H4 (cell line): ENCODE results near the gene DUOX1. TPM values are rescaled to one million over a fixed set of nuclear protein-coding genes. Genes with fewer than 3 reads are reported as not detected.

Experiments
- DNase-seq: peaks from one replicate; pipeline ENCODE4 v3.0.0-alpha.2; 2015; ENCODE audit warnings: low spot score
- total RNA-seq: library from RNA; depleted of rRNA; stranded (reverse); fragments of >200 nt; shearing (Covaris generic); gene quantifications from 2 replicates; pipeline ENCODE4 v1.2.3, GENCODE V29; 2014

Gene DUOX1
- total RNA-seq, 1 experiment from 2014 or later: not detected

DNA sequence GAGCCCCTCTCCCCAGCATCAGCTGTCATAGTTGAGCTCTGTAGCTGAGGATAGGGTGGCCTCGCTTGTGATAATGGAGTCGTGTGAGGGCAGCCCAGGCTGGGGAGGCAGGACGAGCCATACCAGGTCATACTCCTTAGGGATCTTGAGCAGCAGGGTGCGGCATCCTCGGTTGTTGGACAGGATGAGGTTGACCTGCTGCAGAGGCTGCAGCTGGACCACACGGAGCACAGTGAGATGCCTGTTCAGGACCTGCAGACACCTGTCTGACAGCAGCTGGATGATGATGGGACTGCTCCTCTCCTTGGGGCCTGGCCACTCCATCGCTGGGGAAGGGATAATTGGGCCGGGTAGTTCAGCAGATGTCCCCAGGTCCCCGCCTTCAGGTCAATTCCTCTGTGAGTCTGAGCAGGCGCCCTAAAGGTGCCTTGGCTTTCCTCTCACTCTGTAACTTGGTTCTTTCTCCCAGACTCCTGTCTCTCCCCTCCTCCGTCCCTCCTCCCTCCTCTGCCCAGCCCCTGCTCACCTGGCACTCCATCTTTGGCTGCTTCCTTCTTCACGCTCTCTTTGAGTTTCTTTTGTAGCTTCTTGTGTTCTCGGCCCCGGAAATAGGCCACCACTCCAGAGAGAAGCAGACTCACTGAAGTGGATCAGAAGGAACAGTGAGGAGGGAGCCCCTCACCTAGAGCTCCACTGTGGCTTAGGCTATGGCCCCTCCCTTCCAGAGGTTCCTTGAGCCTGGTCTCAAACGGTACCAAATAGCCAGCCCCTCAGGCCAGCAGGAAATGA, 23.6 kb upstream of the DUOX1 start:
- DNase-seq: no peak

GRCh38 chr15:45107941-45108630, 21.7 kb upstream of the DUOX1 start:
- no peak for DNase-seq

DNA sequence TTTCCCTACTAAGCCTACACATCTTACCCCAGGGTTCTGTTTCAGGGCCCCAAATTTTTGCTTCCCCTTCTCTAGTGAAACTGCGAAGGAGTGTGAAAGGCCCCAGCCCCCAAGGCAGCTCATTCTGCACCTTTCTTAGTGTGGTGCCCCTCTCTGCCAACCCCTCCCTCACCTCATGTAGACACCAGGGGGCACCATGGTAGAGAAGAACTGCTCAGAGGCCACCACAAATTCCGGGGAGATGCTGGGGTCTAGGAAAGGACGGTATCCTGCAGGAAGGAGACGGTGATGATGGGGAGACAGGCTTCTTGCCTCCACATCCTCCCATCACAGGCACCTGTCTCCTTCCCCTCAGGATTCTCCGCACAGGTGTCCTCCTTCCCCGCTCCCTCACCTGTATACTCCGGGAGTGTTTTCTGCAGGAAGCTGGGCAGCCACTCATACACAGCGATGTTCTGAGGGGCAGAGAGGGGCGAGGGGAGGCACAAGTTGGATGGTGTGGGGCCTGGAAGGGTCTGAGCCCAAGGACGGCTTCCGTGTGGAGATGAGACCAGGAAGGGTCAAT, 19.5 kb upstream of the DUOX1 start:
- no peak for DNase-seq

DNA sequence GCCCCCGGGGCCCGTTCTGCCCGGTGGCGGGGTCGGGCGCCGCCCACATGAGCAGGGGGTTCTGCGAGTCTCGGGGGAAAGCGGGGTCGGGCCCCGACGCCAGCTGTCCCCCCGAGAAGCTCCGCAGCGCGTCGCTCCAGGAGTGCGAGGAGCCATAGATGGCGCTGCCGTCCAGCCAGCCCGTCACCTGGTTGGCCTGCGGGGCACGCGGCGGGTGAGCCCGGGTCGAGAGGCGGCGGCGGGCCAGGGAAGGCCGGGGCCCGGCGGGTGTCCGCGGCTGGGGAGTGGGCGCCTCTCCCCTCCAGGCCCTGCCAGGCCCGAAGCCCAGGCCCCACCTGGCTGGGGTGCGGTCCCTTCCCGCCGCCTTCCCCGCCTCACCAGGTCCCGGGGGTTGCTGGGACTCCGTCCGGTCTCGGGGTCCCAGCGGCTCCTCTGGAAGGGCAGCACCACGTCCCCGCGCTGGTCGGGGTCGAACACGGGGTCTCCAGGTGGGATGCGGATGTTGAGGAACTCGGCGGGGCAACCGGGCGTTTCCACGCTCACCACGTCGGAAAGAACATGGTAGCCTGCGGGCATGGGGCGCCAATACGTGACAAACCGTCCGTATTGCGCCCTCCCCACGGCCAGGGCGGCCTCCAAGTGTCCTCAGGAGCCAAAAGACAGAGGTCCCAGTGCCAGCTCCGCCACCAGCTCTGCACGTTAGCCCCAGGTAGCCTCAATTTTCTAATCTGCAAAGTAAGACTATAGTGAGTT, 18.2 kb upstream of the DUOX1 start:
- DNase-seq: no peak

DNA sequence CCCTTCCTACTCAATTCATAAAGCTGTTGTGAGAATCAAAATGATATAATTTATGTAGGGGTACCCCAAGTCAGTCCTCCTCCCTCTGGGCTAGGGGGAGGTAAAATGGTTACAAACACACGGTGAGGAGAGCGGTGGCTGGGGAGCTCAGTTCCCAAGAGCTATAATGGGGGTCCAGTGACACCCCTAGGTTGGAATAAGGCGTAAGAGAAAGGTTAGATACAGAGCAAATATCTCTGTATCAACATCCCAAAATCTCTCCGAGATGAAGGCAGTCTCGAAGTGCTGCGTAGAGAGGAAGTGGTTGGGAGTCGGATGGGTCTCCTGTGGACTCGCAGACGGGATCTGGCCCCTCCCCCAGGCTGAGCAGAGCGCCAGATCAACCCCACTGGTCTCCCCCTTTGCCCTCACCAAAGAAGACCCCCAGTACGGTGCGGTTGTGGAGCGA, 17.6 kb upstream of the DUOX1 start:
- no peak for DNase-seq

DNA sequence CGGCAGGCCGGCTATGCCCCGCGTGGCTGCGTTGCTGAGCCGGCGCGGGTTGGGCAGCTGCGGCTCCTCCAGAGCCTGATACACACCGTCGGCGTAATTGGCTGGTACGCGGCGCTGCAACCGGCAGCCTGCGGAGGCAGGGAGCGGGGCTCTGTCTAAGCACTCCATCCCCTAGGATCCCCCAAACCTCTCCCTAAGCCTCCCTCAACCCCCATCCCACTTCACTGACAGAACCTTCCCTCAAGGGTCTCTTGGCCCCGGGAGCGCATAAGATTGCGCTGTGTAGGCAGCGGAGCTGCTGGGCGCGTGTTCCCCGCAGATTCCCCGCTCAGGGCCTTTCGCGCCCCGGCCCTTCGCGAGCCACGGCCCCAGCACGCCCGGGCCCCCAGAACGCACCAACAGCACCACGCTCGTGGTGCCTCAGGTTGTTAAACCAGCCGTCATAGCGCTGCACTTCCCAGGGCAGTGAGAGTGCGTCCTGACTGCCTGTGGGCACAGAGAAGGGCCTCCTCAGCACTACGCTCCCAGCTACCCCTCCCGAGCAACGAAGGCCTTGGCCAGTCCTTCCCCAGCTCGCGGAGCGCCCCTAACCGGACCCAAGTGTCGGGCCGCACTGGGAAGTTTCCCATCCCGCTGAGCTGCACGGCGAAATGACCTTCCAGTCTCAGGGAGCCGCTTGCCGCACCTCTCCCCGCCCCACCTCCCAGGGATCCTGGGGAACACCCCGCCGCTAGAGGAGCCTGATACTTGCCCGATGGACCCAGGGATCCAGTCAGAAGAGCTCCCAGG, 17.0 kb upstream of the DUOX1 start:
- DNase-seq: no peak

DNA sequence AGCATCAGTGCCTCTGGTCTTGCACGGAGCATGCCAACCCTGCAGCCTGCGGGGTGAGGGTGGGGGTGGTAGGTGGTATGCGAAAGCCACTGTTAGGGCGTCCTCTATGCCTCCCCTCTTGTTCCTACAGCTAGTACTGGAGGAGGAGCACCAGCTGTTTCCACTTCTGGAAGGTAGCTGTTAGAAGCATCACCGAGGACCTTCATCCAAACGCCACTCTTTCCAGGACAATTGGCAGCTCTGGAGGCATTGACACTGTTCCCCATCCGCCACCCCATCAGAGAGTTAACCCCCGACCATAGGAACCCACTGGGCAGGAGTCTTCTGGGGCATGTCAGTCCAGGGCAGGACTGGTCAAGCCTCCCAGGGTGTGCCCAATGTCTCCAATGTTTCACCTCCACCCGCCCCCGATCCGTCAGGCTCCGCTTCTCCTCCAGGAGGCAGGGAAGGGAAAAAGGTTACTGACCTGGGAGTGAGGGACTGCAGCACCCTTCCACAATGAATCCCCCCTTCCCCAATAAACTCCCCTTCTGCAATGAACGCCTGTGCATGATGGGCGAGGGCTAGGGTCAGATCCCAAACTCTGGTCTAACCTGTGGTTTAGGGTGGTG, 16.3 kb upstream of the DUOX1 start:
- DNase-seq: no peak

DNA sequence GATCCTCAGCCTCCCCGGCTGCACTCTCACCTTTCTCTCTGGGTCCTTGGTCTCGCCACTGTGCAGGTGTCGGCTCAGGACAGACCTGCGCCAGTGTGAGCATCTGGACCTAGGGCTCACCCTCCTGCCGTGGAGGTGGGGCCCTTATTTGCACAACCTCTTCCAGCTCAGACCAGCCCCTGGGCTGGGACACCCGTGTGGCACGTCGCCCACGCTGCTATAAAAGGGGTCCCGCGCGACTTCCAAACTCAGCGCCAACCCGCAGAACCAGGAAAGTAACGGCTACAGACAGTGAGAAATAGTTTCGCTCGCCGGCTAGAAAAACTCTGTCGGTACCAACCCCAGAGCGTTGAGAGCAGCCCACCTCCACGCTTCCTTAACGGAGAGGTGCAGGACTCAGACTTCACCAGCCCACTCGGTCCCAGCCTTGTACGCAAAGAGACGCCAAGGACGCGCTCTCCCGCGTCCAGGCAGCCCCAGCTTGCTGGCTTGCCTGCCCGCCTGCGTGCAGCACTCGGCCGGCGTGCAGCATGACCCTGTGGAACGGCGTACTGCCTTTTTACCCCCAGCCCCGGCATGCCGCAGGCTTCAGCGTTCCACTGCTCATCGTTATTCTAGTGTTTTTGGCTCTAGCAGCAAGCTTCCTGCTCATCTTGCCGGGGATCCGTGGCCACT, 15.6 kb upstream of the DUOX1 start, which contains the start of the genes DUOX2 and DUOXA2:
DUOX2 (minus strand) TSS at position 97 of the 675 bp plus-strand sequence. CDS start 761 bp downstream, outside the sequence.
DUOXA2 (plus strand) TSS at position 251 of the 675 bp plus-strand sequence; CDS start at position 531, 280 bp downstream.
- no peak for DNase-seq

- DNase-seq: no peak
These were observed 15.1 kb upstream of the DUOX1 start for GRCh38 chr15:45114751-45115085.

- DNase-seq: no peak
These were observed 14.4 kb upstream of the DUOX1 start for GRCh38 chr15:45115312-45115820.

DNA sequence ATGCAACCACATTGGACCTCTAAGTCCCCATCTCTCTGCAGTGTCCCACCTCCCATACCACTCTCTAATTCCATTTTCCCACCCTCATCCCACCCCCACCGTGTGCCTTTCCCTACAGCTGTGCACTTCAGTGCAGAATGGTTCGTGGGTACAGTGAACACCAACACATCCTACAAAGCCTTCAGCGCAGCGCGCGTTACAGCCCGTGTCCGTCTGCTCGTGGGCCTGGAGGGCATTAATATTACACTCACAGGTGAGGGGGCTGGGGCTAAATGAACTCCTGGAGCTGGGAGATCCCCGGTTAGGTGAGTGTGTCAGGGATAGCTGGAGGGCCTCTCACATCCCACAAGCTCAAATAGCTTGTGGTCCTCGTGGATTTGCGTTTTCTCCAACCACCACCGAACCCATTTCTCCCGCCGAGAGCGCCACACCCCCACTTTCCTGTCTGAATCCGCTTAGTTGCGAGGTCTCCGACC, 13.8 kb upstream of the DUOX1 start:
- DNase-seq: no peak

DNA sequence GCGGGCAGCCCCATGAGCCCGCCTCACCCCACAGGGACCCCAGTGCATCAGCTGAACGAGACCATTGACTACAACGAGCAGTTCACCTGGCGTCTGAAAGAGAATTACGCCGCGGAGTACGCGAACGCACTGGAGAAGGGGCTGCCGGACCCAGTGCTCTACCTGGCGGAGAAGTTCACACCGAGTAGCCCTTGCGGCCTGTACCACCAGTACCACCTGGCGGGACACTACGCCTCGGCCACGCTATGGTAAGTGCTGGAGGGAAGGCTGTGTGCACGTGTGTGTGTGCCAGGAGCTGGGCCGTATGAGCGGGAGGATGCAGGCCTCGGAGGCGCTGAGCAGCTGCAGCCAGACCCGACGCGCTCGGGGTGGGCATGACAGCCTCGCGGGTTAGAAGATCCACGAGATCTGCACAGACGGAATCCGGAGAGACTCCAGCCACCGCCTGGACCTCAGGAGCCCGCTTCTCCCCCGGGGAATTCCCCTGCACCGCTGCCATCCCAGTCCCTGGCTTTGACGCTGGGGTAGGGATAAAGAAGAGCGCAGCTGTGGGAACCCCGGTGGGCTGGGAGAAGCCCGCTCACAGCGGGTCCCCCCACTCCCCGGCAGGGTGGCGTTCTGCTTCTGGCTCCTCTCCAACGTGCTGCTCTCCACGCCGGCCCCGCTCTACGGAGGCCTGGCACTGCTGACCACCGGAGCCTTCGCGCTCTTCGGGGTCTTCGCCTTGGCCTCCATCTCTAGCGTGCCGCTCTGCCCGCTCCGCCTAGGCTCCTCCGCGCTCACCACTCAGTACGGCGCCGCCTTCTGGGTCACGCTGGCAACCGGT, 13.1 kb upstream of the DUOX1 start:
- no peak for DNase-seq

DNA sequence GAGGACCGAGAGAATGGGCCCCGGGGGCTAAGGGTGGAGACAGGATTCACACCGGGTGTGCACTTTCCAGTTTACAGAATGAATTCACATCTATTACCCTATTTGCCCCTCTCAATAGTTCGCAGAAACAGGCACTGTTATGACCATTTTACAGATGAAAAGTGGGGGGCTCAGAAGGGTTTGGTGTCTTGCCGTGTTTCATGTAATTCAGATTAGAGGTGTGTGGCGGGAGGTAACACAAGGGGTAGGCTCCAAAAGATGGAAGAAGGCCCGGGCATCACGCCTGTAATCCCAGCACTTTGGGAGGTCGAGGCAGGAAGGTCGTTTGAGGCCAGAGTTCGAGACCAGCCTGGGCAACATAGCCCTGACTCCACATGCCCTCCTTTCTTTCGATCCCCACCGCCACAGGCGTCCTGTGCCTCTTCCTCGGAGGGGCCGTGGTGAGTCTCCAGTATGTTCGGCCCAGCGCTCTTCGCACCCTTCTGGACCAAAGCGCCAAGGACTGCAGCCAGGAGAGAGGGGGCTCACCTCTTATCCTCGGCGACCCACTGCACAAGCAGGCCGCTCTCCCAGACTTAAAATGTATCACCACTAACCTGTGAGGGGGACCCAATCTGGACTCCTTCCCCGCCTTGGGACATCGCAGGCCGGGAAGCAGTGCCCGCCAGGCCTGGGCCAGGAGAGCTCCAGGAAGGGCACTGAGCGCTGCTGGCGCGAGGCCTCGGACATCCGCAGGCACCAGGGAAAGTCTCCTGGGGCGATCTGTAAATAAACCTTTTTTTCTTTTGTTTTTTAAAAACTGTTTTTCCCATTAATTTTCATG, 12.3 kb upstream of the DUOX1 start:
- DNase-seq: no peak

- DNase-seq: peak; percentile 87
These were observed 11.6 kb upstream of the DUOX1 start for GRCh38 chr15:45118131-45118588.

DNA sequence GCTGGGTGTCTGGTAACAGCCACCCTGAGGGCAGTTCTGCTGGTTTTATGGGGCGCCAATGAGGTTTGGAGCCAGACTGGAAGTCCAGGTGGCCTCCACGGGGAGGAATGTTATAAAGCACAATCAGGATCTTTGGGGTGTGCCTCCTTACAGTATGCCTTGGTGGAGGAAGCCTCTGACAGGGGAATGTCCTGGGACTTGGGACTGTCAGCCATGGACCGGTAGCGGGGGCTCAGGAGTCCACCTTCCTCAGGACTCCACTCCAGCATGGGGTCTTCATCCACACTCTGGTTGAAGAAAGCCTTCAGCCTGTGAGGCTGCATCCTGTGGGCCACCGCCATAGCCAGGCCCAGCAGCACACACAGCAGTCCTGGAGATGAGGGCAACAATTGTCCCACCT, 10.8 kb upstream of the DUOX1 start:
- no peak for DNase-seq

- DNase-seq: no peak
These were observed 9.5 kb upstream of the DUOX1 start for GRCh38 chr15:45120081-45120972.

- DNase-seq: no peak
These were observed 8.8 kb upstream of the DUOX1 start for GRCh38 chr15:45121020-45121419.
